Immature natural killer cell (primary cell): ENCODE data around the gene TELO2. TPM values are rescaled to one million over a fixed set of nuclear protein-coding genes. Genes with fewer than 3 reads are reported as not detected.

ENCODE experiments used
- DNase-seq, 3 donors: peaks; one replicate each; pipeline ENCODE4 v3.0.0; 2022; ENCODE audit warnings: mixed read lengths in 1 of 3
- H3K27ac Mint-ChIP-seq, 6 donors: one replicate each; pipeline ENCODE4 v1.8.0; 2020; ENCODE audit warnings: mixed read lengths in 6 of 6, mild to moderate bottlenecking in 5 of 6, inconsistent platforms in 4 of 6, moderate library complexity in 3 of 6
- H3K27me3 Mint-ChIP-seq, 3 donors: one replicate each; pipeline ENCODE4 v1.8.0; 2020 to 2021; ENCODE audit warnings: low read depth in 3 of 3, mild to moderate bottlenecking in 3 of 3, mixed read lengths in 3 of 3, moderate library complexity in 3 of 3, inconsistent platforms in 1 of 3
- H3K36me3 Mint-ChIP-seq, 3 donors: one replicate each; pipeline ENCODE4 v1.8.0; 2020; ENCODE audit warnings: mixed read lengths in 3 of 3, inconsistent platforms in 2 of 3, mild to moderate bottlenecking in 2 of 3
- H3K4me1 Mint-ChIP-seq, 2 donors: one replicate each; pipeline ENCODE4 v1.8.0; 2020; ENCODE audit warnings: inconsistent platforms in 2 of 2, mild to moderate bottlenecking in 2 of 2, mixed read lengths in 2 of 2, moderate library complexity in 1 of 2
- H3K4me3 Mint-ChIP-seq, 5 donors: one replicate each; pipeline ENCODE4 v1.8.0; 2020; ENCODE audit warnings: mild to moderate bottlenecking in 5 of 5, mixed read lengths in 5 of 5, inconsistent platforms in 3 of 5, moderate library complexity in 3 of 5
- H3K9me3 Mint-ChIP-seq, 6 donors: one replicate each; pipeline ENCODE4 v1.8.0; 2020; ENCODE audit warnings: mild to moderate bottlenecking in 6 of 6, mixed read lengths in 6 of 6, inconsistent platforms in 4 of 6, moderate library complexity in 3 of 6
- polyA plus RNA-seq, 3 donors: library from polyadenylated mRNA; unstranded; fragments of 300-500 nt; fragmentation: Illumina TruSeq; gene quantifications; one replicate each; pipeline ENCODE4 v1.2.3, GENCODE V29; 2021

The TELO2 gene
- polyA plus RNA-seq, 3 donors from 2014 or later = 12.0 to 16.4 (median 12.3) TPM

- DNase-seq = no peak
- H3K27me3 Mint-ChIP-seq = peaks cover 2 to 5% (median 3%) of the 10 kb centered on the region in 3 donors
- H3K27ac Mint-ChIP-seq = peak overlapping the region; percentile 91 to 99 (median 98)
- peaks cover 8 to 11% of the 10 kb centered on the region in 2 donors for H3K4me1 Mint-ChIP-seq
- no peaks in the 10 kb centered on the region for H3K9me3 Mint-ChIP-seq
- no peaks in the 10 kb centered on the region for H3K36me3 Mint-ChIP-seq
- peak overlapping the region; percentile 89 to 97 (median 97) for H3K4me3 Mint-ChIP-seq
Observed at GRCh38 chr16:1492082-1492922, 858 bp upstream of the TELO2 start.

DNA sequence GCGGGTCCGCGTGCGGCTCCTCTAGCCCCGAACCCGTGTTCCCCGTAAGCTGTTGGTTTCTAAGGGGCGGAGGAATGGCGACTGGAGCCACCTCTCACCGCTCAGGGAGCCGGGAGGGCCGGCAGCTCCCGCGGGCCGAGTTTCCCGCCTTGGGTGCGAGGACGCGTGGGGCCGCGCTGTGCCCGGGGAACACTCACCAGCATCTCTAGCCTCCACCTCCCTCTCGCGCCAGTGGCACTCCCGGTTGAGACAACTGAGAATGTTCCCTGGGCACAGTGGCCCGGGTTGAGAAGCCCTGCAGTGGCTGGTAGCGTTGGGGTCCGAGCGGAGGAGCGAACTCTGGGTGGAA is 560 bp downstream of the TELO2 start:
- H3K27ac Mint-ChIP-seq = peak overlapping the region in 3 of 6 donors; percentile 34 to 65 (median 50)
- H3K9me3 Mint-ChIP-seq = no peaks in the 10 kb centered on the region
- DNase-seq = peak in 1 of 3 donors; percentile 10
- H3K36me3 Mint-ChIP-seq = no peaks in the 10 kb centered on the region
- peaks cover 8 to 11% of the 10 kb centered on the region in 2 donors for H3K4me1 Mint-ChIP-seq
- H3K4me3 Mint-ChIP-seq = peak overlapping the region; percentile 68 to 97 (median 95)
- H3K27me3 Mint-ChIP-seq = peaks cover 2 to 5% (median 3%) of the 10 kb centered on the region in 3 donors

DNA sequence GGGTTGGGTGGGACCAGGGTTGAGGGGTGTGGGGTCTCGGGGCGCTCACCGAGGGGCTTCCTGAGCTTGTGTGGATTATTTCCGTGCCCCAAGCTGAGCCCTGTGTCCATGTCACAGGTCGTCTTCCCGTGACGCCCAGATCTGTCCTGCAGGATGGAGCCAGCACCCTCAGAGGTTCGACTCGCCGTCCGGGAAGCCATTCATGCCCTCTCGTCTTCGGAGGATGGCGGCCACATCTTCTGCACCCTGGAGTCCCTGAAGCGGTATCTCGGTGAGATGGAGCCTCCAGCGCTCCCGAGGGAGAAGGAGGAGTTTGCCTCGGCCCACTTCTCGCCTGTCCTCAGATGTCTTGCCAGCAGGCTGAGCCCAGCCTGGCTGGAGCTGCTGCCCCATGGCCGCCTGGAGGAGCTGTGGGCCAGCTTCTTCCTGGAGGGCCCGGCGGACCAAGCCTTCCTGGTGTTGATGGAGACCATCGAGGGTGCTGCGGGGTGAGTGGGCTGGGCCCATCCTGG is 1.0 kb downstream of the TELO2 start:
- H3K4me3 Mint-ChIP-seq = peak overlapping the region; percentile 68 to 97 (median 95)
- DNase-seq = no peak
- H3K36me3 Mint-ChIP-seq = no peaks in the 10 kb centered on the region
- H3K4me1 Mint-ChIP-seq = peaks cover 8 to 11% of the 10 kb centered on the region in 2 donors
- H3K9me3 Mint-ChIP-seq = no peaks in the 10 kb centered on the region
- peak overlapping the region in 1 of 6 donors; percentile 61 for H3K27ac Mint-ChIP-seq
- peaks cover 2 to 5% (median 3%) of the 10 kb centered on the region in 3 donors for H3K27me3 Mint-ChIP-seq

DNA sequence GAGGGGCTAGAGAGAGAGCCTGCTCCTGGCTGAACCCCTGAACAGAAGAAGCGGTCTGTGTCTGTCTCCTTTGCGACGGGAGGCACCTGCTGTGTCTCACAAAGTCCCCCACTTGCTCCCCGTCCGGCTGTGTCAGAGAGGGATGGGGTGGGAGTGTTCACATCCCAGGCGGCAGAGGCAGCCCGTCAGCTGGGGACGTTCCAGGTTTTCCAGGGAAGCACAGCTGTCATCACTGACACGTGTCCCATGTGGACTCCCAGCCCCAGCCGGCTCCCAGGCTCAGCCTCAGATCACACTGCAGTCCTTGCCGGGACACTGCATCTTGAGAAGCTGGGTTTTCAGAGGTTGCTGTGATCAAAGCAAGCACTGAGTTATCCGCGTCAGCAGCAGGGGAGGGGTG is 1.6 kb downstream of the TELO2 start:
- Mint-ChIP-seq H3K4me1 (peaks cover 8 to 11% of the 10 kb centered on the region in 2 donors), H3K27ac (peak overlapping the region in 1 of 6 donors; percentile 61), H3K4me3 (peak overlapping the region; percentile 68 to 97 (median 95))

DNA sequence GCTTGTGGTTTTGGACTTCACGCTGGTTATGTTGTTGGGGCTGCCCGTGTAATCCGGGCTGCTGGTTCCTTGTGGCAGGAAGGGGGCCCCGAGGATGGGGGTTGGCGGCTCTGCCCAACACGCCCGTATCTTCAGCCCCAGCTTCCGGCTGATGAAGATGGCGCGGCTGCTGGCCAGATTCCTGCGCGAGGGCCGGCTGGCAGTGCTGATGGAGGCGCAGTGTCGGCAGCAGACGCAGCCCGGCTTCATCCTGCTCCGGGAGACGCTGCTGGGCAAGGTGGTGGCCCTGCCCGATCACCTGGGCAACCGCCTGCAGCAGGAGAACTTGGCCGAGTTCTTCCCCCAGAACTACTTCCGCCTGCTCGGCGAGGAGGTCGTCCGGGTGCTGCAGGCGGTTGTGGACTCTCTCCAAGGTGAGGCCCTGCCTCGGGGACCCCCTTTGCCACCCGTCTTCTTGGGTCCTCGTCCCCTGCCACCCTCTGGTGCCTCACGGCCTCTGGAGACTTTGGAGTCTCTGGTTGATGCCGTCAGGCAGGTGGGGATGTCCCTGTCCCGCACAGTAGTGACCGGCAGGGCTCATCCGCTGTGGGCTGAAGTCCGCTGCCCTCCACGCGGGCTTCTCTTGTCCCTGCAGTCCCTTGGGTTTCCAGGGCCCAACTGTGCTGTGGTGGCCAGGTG is 2.2 kb downstream of the TELO2 start:
- Mint-ChIP-seq H3K4me3 (peak overlapping the region in 4 of 5 donors; percentile 23 to 63 (median 43)), H3K27ac (peak overlapping the region in 1 of 6 donors; percentile 55), H3K9me3 (no peaks in the 10 kb centered on the region), H3K27me3 (peaks cover 2 to 5% (median 3%) of the 10 kb centered on the region in 3 donors), H3K36me3 (no peaks in the 10 kb centered on the region), H3K4me1 (peaks cover 8 to 11% of the 10 kb centered on the region in 2 donors)
- DNase-seq = no peak

More for the DNA sequence above, 1.6 kb downstream of the TELO2 start:
- Mint-ChIP-seq H3K27me3 (peaks cover 2 to 5% (median 3%) of the 10 kb centered on the region in 3 donors), H3K9me3 (no peaks in the 10 kb centered on the region), H3K36me3 (no peaks in the 10 kb centered on the region)
- no peak for DNase-seq

DNA sequence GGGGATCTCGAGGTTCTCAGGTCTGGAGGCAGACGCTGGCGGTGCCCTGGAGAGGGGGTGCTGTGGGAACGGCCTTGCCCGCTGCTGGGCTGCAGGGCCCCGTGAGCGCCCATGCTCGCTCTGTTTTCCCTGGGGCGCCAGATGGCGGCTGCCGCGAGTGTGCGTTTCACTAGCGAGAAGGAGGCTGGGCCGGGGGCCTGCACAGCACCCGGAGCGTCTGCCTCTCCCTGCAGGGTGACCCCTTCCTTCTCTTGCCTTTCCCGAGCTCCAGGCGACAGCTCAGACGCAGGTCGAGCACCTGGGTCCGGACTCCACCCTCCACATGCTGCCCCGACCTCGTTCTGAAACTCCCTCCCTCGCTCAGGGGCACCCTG is 2.7 kb downstream of the TELO2 start:
- Mint-ChIP-seq H3K9me3 (no peaks in the 10 kb centered on the region), H3K27ac (no peak overlapping the region), H3K27me3 (peaks cover 2 to 5% (median 3%) of the 10 kb centered on the region in 3 donors), H3K4me3 (peak overlapping the region in 1 of 5 donors; percentile 36), H3K4me1 (peaks cover 8 to 11% of the 10 kb centered on the region in 2 donors), H3K36me3 (no peaks in the 10 kb centered on the region)
- DNase-seq = no peak

GRCh38 chr16:1496464-1496863 is 3.3 kb downstream of the TELO2 start:
- Mint-ChIP-seq H3K4me1 (peaks cover 8 to 11% of the 10 kb centered on the region in 2 donors), H3K27me3 (peaks cover 2 to 5% (median 3%) of the 10 kb centered on the region in 3 donors), H3K36me3 (no peaks in the 10 kb centered on the region), H3K4me3 (peak overlapping the region in 2 of 5 donors; percentile 18 to 41), H3K27ac (no peak overlapping the region), H3K9me3 (no peaks in the 10 kb centered on the region)
- no peak for DNase-seq

- Mint-ChIP-seq H3K4me1 (peaks cover 8 to 11% of the 10 kb centered on the region in 2 donors), H3K4me3 (peak overlapping the region in 2 of 5 donors; percentile 18 to 36), H3K27me3 (peaks cover 2 to 5% (median 3%) of the 10 kb centered on the region in 3 donors), H3K9me3 (no peaks in the 10 kb centered on the region), H3K36me3 (no peaks in the 10 kb centered on the region), H3K27ac (no peak overlapping the region)
- no peak for DNase-seq
Observed at GRCh38 chr16:1497014-1497598, 3.9 kb downstream of the TELO2 start.

DNA sequence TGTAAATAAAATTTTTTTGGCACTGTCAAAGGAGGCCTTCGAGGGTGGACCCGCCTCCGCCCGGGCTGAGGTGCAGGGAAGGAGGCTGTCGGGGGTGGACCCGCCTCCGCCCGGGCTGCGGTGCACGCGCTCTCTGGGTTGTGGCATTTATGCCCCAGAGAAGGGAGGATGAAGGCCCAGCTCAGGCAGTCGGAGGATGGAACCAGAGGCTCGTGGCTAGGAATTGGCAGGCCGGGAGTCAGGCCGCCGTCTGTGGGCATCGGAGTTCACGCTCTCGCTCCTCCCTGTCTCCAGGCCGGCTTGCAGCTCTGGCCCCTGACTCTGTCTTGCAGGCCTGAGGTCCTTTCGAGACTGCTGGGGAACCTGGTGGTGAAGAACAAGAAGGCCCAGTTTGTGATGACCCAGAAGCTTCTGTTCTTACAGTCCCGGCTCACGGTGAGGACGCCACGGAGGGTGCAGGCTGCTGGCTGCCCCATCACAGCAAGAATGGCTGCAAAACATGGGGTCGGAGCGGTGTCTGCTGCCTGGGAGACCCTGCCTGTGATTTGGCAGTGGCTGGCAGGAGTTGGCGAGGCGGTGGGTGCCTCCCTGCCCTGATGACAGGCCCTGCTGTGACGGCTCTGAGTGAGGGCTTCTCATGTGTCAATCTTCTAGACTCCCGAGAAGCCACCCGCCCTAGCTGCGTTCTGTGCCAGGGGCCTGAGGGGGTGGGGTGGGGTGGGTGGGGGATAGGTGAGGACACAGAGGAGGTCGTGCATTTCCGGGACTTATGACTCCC is 5.9 kb downstream of the TELO2 start:
- H3K36me3 Mint-ChIP-seq = peaks cover 0 to 9% (median 4%) of the 10 kb centered on the region in 3 donors
- peaks cover 0 to 1% of the 10 kb centered on the region in 2 donors for H3K4me1 Mint-ChIP-seq
- no peak overlapping the region for H3K4me3 Mint-ChIP-seq
- H3K9me3 Mint-ChIP-seq = no peaks in the 10 kb centered on the region
- no peaks in the 10 kb centered on the region for H3K27me3 Mint-ChIP-seq
- H3K27ac Mint-ChIP-seq = no peak overlapping the region
- no peak for DNase-seq

DNA sequence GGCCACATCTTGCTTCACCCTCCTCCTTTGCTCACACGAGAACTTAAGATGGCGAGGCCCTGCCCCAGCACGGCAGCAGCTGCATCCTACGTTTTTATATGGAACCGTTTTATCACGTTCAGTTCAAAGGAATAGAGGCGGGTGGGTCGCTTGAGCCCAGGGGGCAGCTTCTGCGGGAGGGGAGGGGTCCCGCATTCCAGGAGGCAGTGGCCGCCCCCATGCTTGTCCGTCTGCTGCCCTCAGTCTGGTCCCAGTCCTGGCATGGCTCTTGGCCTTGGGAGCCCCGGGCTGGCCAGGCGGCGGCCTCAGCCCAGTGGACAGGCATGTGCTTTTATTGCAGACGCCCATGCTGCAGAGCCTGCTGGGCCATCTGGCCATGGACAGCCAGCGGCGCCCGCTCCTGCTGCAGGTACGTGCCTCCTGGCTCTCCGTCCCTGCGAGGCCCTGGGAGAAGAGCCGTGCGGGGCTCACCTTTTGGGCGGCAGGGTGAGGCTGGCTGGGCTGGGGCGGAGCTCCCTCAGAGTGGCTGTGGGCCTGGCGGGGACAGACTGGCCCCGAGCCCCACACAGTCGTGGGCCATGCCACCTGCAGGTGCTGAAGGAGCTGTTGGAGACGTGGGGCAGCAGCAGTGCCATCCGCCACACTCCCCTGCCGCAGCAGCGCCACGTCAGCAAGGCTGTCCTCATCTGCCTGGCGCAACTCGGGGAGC is 6.8 kb downstream of the TELO2 start:
- no peak overlapping the region for H3K4me3 Mint-ChIP-seq
- no peak overlapping the region for H3K27ac Mint-ChIP-seq
- H3K4me1 Mint-ChIP-seq = no peaks in the 10 kb centered on the region
- no peak for DNase-seq
- H3K36me3 Mint-ChIP-seq = peaks cover 0 to 9% (median 4%) of the 10 kb centered on the region in 3 donors
- H3K27me3 Mint-ChIP-seq = no peaks in the 10 kb centered on the region
- H3K9me3 Mint-ChIP-seq = no peaks in the 10 kb centered on the region

- Mint-ChIP-seq H3K4me3 (no peak overlapping the region), H3K27ac (no peak overlapping the region), H3K9me3 (no peaks in the 10 kb centered on the region), H3K27me3 (no peaks in the 10 kb centered on the region), H3K4me1 (no peaks in the 10 kb centered on the region), H3K36me3 (peaks cover 0 to 9% (median 4%) of the 10 kb centered on the region in 3 donors)
- DNase-seq = no peak
Observed at GRCh38 chr16:1500465-1501150, 7.4 kb downstream of the TELO2 start.

DNA sequence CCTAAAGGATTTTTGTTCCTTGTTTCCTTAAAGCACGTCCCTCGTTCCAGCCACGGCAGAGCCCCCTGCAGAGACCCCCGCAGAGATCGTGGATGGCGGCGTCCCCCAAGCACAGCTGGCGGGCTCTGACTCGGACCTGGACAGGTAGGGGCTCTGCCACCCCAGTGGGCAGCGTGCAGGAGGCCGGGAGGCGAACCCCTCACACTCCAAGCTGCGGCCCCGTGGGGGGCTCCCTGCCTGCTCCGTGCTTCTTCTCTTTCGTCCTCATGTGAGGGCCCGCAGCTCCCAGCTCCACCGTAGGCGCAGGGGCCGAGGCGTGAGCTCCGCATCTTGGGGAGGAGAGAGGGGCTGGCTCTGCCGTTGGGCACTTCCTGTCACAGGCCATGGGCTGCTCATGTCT is 8.5 kb downstream of the TELO2 start:
- Mint-ChIP-seq H3K27ac (no peak overlapping the region), H3K27me3 (no peaks in the 10 kb centered on the region), H3K36me3 (peaks cover 0 to 9% (median 4%) of the 10 kb centered on the region in 3 donors), H3K9me3 (no peaks in the 10 kb centered on the region), H3K4me1 (no peaks in the 10 kb centered on the region), H3K4me3 (no peak overlapping the region)
- DNase-seq = no peak
